HG03095 (cell line): ENCODE measurements around the gene EBPL.
"Not testable (repeated sequence)": the region's sequence is repeated elsewhere in the genome, so short reads cannot be mapped to it uniquely, and the experiment has no call there.

Source experiments
- ATAC-seq: cut with Tn5 transposase; IDR thresholded peaks from one replicate; pipeline ENCODE4 v1.9.1; 2021; ENCODE audit warnings: moderate library complexity; ENCODE audit not compliant: unreplicated experiment

Gene EBPL

GRCh38 chr13:49635599-49636433, 55.5 kb downstream of the EBPL start:
- no peak for ATAC-seq

GRCh38 chr13:49633710-49634109, 57.6 kb downstream of the EBPL start:
- no peak for ATAC-seq

- ATAC-seq = no peak
Measured at GRCh38 chr13:49632156-49632555, 59.1 kb downstream of the EBPL start.

- no peak for ATAC-seq
Measured at GRCh38 chr13:49630580-49630979, 60.7 kb downstream of the EBPL start.

- ATAC-seq = no peak
Measured at GRCh38 chr13:49629947-49630346, 61.3 kb downstream of the EBPL start.

- ATAC-seq = no peak
Measured at GRCh38 chr13:49629196-49629938, 61.9 kb downstream of the EBPL start.

- ATAC-seq = peak; percentile 94
Measured at GRCh38 chr13:49627831-49628652, 63.2 kb downstream of the EBPL start, which contains the start of gene ARL11. Gene ARL11, plus strand, starts transcription at chr13:49628507. Its CDS starts 1,941 bp downstream, at chr13:49630448.

GRCh38 chr13:49625392-49626079, 65.8 kb downstream of the EBPL start:
- ATAC-seq = no peak

- no peak for ATAC-seq
Measured at GRCh38 chr13:49624229-49624628, 67.1 kb downstream of the EBPL start.

- ATAC-seq = no peak
Measured at GRCh38 chr13:49622174-49622946, 68.9 kb downstream of the EBPL start.

- ATAC-seq = peak; percentile 86
Measured at GRCh38 chr13:49620170-49620621, 71.1 kb downstream of the EBPL start.

- ATAC-seq = no peak
Measured at GRCh38 chr13:49616676-49617065, 74.6 kb downstream of the EBPL start.

GRCh38 chr13:49615836-49616675, 75.2 kb downstream of the EBPL start:
- ATAC-seq = no peak

- ATAC-seq = not testable (repeated sequence)
Measured at GRCh38 chr13:49612042-49612441, 79.2 kb downstream of the EBPL start.
